ENCODE results near the gene ZMYND19. TPM values are rescaled to one million over a fixed set of nuclear protein-coding genes. Genes with fewer than 3 reads are reported as not detected.

Gene ZMYND19
- total and polyA plus RNA-seq, 2 of the 8 experiments (the other 6 are each of a cell fraction or from before 2014, with no cell fraction given), result 42.4 to 58.7 TPM

- TF ChIP-seq CHD7 (IDR thresholded peaks at IDR 0.05; ENCODE audit: insufficient replicate concordance, low read length) (no peak), TBP (IDR thresholded peaks at IDR 0.05; ENCODE audit: low read depth, low read length) (no peak), ASH2L (IDR thresholded peaks at IDR 0.05; ENCODE audit: low read length) (no peak)
- TF ChIP-seq, protein P1, sequence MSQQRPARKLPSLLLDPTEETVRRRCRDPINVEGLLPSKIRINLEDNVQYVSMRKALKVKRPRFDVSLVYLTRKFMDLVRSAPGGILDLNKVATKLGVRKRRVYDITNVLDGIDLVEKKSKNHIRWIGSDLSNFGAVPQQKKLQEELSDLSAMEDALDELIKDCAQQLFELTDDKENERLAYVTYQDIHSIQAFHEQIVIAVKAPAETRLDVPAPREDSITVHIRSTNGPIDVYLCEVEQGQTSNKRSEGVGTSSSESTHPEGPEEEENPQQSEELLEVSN (IDR thresholded peaks at IDR 0.05), result no peak
These were observed 16.1 kb downstream of the ZMYND19 start (continued) for GRCh38 chr9:137574192-137574591.

Measured in H1 (cell line).